Lung microvascular endothelial cell (primary cell): ENCODE results near the gene ATRAID. TPM values are rescaled to one million over a fixed set of nuclear protein-coding genes. Genes with fewer than 3 reads are reported as not detected.
A peak's percentile ranks its signal among the peaks of the same experiment; 100 is the strongest.

Experiments
- DNase-seq, 2 donors: peaks; one replicate each; pipeline versions ENCODE4 v3.0.0 to v3.0.0-alpha.2; 2010; ENCODE audit warnings: low read depth in 2 of 2
- total RNA-seq: library from RNA; depleted of rRNA; stranded (reverse); fragments of >200 nt; gene quantifications from 2 replicates; pipeline ENCODE4 v1.2.1, GENCODE V29; 2014

The ATRAID gene
- total RNA-seq, 1 donor from 2014 or later: 130 TPM

- DNase-seq: peak; percentile 55 to 67
Observed at GRCh38 chr2:27249891-27250651, 38.2 kb downstream of the ATRAID start.

GRCh38 chr2:27250652-27251379 lies 39.0 kb downstream of the ATRAID start:
- no peak for DNase-seq

GRCh38 chr2:27251766-27252165 lies 39.9 kb downstream of the ATRAID start:
- no peak for DNase-seq

GRCh38 chr2:27255187-27255586 lies 43.3 kb downstream of the ATRAID start:
- no peak for DNase-seq

- no peak for DNase-seq
Observed at GRCh38 chr2:27255660-27256059, 43.8 kb downstream of the ATRAID start.

GRCh38 chr2:27256855-27257454 lies 45.1 kb downstream of the ATRAID start:
- no peak for DNase-seq

- no peak for DNase-seq
Observed at GRCh38 chr2:27258051-27258450, 46.2 kb downstream of the ATRAID start.

- no peak for DNase-seq
Observed at GRCh38 chr2:27261241-27261925, 49.5 kb downstream of the ATRAID start.

- no peak for DNase-seq
Observed at GRCh38 chr2:27261926-27262298, 50.1 kb downstream of the ATRAID start.

GRCh38 chr2:27262379-27263286 lies 50.8 kb downstream of the ATRAID start, which contains the start of gene SLC30A3:
Gene SLC30A3, minus strand, starts transcription at chr2:27263047. Its CDS starts 141 bp downstream, at chr2:27262906.
- DNase-seq: peak; percentile 27 to 87

- DNase-seq: no peak
Observed at GRCh38 chr2:27263287-27264252, 51.7 kb downstream of the ATRAID start.

GRCh38 chr2:27264253-27264752 lies 52.5 kb downstream of the ATRAID start:
- peak in 1 of 2 donors; percentile 59 for DNase-seq

- DNase-seq: peak; percentile 73 to 95
Observed at GRCh38 chr2:27264753-27265535, 53.1 kb downstream of the ATRAID start.

GRCh38 chr2:27265536-27265870 lies 53.7 kb downstream of the ATRAID start:
- no peak for DNase-seq
